Suprapubic skin (tissue), 4 donors: ENCODE measurements around the gene NOB1. TPM values are rescaled to one million over a fixed set of nuclear protein-coding genes. Genes with fewer than 3 reads are reported as not detected.
"Not testable (repeated sequence)": the region's sequence is repeated elsewhere in the genome, so short reads cannot be mapped to it uniquely, and the experiment has no call there.

Source experiments
- DNase-seq, 2 donors: peaks; one replicate each; pipeline ENCODE4 v3.0.0-alpha.2; 2019; ENCODE audit warnings: low spot score in 2 of 2
- H3K27ac ChIP-seq: fragments of 200-600 bp; sonication (generic); one replicate; pipeline ENCODE4 v1.5.1; 2019
- H3K27me3 ChIP-seq: fragments of 200-600 bp; sonication (generic); one replicate; pipeline ENCODE4 v1.5.1; 2019
- H3K36me3 ChIP-seq: fragments of 200-600 bp; sonication (generic); one replicate; pipeline ENCODE4 v1.5.1; 2019
- H3K4me1 ChIP-seq: fragments of 200-600 bp; sonication (generic); one replicate; pipeline ENCODE4 v1.5.1; 2019
- H3K4me3 ChIP-seq: fragments of 200-600 bp; sonication (generic); one replicate; pipeline ENCODE4 v1.5.1; 2019; ENCODE audit warnings: mild to moderate bottlenecking
- H3K9me3 ChIP-seq: fragments of 200-600 bp; sonication (generic); one replicate; pipeline ENCODE4 v1.5.1; 2019
- EP300 ChIP-seq: sonication (generic); formaldehyde crosslinking; IDR thresholded peaks from one replicate; pipeline ENCODE4 v1.6.1; 2017; ENCODE audit warnings: antibody characterized with exemption
- POLR2A ChIP-seq, 2 donors: fragments of 450-650 bp; IDR thresholded peaks; one replicate each; pipeline ENCODE4 v1.6.1; 2017; ENCODE audit warnings: antibody characterized with exemption in 2 of 2, mild to moderate bottlenecking in 2 of 2, moderate library complexity in 2 of 2
- POLR2AphosphoS5 ChIP-seq, 3 donors: sonication (generic); formaldehyde crosslinking; IDR thresholded peaks; one replicate each; pipeline ENCODE4 v1.6.1; 2017; ENCODE audit warnings: antibody characterized with exemption in 3 of 3
- WGBS: methylation state at CpG from one replicate; pipeline ENCODE4 v1.1.5; 2018; 5-methylcytosine and 5-hydroxymethylcytosine counted together
- total RNA-seq, 4 donors: library from RNA; depleted of rRNA; stranded (reverse); fragments of >200 nt; gene quantifications; one replicate each; pipeline ENCODE4 v1.1.0, GENCODE V29; 2016
- TF ChIP-seq, protein P1 (sequence below), 2 donors: fragments of 200-600 bp in 1 of 2; fragments of 450-650 bp in 1 of 2; sonication (generic) in 1 of 2; IDR thresholded peaks; one replicate each; pipeline ENCODE4 v1.5.1; 2016 to 2019; ENCODE audit warnings: antibody characterized with exemption in 2 of 2, mild to moderate bottlenecking in 1 of 2, moderate library complexity in 1 of 2

NOB1 gene
- total RNA-seq, 4 donors from 2014 or later = 45.2 to 62.9 (median 52.1) TPM

DNA sequence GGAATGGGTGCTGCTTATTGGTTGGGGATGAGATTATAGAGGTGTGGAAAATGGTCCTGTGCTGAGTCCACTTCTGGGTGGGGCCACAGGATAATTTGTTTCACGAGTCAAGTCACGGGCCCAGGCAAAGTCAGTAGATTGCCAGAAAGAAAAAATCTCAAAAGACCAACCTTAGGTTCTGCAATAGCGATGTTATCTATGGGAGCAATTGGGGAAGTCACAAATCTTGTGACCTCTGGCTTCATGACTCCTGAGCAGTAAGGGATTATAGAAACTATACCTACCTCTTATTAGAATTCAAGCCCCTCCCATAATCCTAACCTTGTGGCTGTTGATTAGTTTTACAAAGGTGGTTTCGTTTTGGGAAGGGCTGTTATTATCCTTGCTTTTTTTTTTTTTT is 38.8 kb upstream of the NOB1 start:
- no peak overlapping the region for H3K27ac ChIP-seq
- DNase-seq = no peak
- peaks cover 11% of the 10 kb centered on the region for H3K4me1 ChIP-seq
- H3K9me3 ChIP-seq = no peaks in the 10 kb centered on the region
- H3K36me3 ChIP-seq = peaks cover 22% of the 10 kb centered on the region
- WGBS = 85% methylated on average over 4 of the region's 4 CpGs
- no peaks in the 10 kb centered on the region for H3K27me3 ChIP-seq
- no peak for TF ChIP-seq POLR2AphosphoS5 (IDR thresholded peaks at IDR 0.05)
- H3K4me3 ChIP-seq = no peak overlapping the region

DNA sequence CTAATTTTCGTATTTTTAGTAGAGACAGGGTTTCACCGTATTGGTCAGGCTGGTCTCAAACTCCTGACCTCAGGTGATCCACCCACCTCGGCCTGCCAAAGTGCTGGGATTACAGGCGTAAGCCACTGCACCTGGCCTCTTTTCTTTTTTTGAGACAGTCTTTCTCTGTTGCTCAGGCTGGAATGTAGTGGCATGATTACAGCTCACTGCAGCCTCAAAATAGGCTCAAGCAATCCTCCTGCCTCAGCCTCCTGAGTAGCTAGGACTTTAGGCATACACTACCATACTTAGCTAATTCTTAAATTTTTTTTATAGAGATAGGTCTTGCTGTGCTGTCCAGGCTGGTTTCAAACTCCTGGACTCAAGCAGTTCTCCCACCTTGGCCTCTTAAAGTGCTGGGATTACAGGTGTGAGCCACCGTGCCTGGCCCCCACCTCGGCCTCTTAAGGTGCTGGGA is 36.7 kb upstream of the NOB1 start:
- not testable (repeated sequence) for DNase-seq, H3K27ac ChIP-seq, H3K4me1 ChIP-seq, H3K9me3 ChIP-seq, H3K4me3 ChIP-seq, H3K27me3 ChIP-seq
- 97% methylated on average over 6 of the region's 6 CpGs for WGBS
- peaks cover 37% of the 10 kb centered on the region for H3K36me3 ChIP-seq

DNA sequence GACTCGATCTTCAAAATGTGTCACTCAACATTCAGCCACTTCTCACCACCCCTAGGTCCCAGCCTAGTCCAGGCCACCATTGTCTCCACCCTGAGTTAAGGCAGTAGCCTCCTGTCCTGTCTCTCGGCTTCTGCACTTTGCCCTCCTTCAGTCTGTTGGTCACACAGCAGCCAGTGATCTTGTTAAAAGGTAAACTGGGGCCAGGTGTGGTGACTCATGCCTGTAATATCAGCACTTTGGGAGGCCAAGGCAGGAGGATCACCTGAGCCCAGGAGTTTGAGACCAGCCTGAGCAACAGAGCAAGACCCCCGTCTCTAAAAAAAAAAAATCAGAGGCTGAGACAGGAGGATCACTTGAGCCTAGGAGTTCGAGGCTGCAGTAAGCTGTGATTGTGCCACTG is 33.2 kb upstream of the NOB1 start:
- no peak for TF ChIP-seq POLR2AphosphoS5 (IDR thresholded peaks at IDR 0.05)
- TF ChIP-seq, protein P1, sequence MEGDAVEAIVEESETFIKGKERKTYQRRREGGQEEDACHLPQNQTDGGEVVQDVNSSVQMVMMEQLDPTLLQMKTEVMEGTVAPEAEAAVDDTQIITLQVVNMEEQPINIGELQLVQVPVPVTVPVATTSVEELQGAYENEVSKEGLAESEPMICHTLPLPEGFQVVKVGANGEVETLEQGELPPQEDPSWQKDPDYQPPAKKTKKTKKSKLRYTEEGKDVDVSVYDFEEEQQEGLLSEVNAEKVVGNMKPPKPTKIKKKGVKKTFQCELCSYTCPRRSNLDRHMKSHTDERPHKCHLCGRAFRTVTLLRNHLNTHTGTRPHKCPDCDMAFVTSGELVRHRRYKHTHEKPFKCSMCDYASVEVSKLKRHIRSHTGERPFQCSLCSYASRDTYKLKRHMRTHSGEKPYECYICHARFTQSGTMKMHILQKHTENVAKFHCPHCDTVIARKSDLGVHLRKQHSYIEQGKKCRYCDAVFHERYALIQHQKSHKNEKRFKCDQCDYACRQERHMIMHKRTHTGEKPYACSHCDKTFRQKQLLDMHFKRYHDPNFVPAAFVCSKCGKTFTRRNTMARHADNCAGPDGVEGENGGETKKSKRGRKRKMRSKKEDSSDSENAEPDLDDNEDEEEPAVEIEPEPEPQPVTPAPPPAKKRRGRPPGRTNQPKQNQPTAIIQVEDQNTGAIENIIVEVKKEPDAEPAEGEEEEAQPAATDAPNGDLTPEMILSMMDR (IDR thresholded peaks at IDR 0.05) = no peak
- TF ChIP-seq POLR2A (IDR thresholded peaks at IDR 0.05) = no peak
- no peak for TF ChIP-seq EP300
- Histone ChIP-seq H3K9me3 (no peaks in the 10 kb centered on the region), H3K4me3 (no peak overlapping the region), H3K4me1 (no peaks in the 10 kb centered on the region), H3K27me3 (no peaks in the 10 kb centered on the region), H3K36me3 (peaks cover 46% of the 10 kb centered on the region), H3K27ac (no peak overlapping the region)
- WGBS = 96% methylated on average over 4 of the region's 4 CpGs
- DNase-seq = no peak

DNA sequence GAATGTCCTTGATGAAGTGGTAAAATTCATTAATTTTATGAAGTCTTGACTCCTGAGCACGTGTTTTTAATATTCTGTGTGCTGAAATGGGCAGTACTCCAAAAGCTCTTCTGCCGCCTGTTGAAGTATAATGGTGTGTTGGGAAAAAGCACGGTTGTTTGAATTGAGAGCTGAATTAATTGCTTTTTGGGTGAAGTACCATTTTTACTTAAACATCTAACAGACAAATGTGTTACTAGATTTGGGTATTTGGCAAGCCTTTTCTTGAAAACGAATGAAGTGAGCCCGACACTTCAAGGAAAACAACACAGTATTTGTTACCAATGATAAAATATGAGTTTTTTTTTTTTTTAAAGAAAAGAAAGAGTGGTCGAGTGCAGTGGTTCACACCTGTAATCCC is 29.9 kb upstream of the NOB1 start:
- TF ChIP-seq POLR2A (IDR thresholded peaks at IDR 0.05) (no peak), POLR2AphosphoS5 (IDR thresholded peaks at IDR 0.05) (no peak), EP300 (no peak)
- TF ChIP-seq, protein P1 (IDR thresholded peaks at IDR 0.05) = no peak
- H3K36me3 ChIP-seq = peaks cover 33% of the 10 kb centered on the region
- 69% methylated on average over 6 of the region's 6 CpGs for WGBS
- no peaks in the 10 kb centered on the region for H3K9me3 ChIP-seq
- H3K27me3 ChIP-seq = no peaks in the 10 kb centered on the region
- H3K4me1 ChIP-seq = no peaks in the 10 kb centered on the region
- no peak overlapping the region for H3K27ac ChIP-seq
- no peak overlapping the region for H3K4me3 ChIP-seq
- no peak for DNase-seq

DNA sequence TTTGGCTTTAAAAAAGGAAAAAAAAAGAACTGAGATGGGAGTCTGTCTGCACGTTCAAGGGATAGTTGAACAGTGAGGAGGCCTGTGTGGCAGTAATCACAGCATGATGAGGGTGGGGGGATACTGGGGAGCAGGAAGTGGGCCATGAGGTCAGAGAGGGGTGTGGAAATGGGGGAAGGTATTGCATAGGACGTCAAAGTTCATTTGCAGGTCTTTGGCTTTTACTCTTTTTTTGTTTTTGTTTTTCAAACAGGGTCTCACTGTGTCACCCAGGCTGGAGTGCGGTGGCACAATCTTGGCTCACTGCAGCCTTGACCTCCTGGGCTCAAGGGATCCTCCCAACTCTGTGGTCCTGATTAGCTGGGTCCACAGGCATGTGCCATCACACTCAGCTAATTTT is 26.4 kb upstream of the NOB1 start:
- no peak overlapping the region for H3K27ac ChIP-seq
- DNase-seq = no peak
- WGBS = 83% methylated on average over 3 of the region's 3 CpGs
- TF ChIP-seq, protein P1 (IDR thresholded peaks at IDR 0.05) = no peak
- TF ChIP-seq EP300 (no peak), POLR2A (IDR thresholded peaks at IDR 0.05) (no peak), POLR2AphosphoS5 (IDR thresholded peaks at IDR 0.05) (no peak)
- no peaks in the 10 kb centered on the region for H3K9me3 ChIP-seq
- H3K27me3 ChIP-seq = no peaks in the 10 kb centered on the region
- H3K4me3 ChIP-seq = no peak overlapping the region
- H3K4me1 ChIP-seq = no peaks in the 10 kb centered on the region
- peaks cover 9% of the 10 kb centered on the region for H3K36me3 ChIP-seq

DNA sequence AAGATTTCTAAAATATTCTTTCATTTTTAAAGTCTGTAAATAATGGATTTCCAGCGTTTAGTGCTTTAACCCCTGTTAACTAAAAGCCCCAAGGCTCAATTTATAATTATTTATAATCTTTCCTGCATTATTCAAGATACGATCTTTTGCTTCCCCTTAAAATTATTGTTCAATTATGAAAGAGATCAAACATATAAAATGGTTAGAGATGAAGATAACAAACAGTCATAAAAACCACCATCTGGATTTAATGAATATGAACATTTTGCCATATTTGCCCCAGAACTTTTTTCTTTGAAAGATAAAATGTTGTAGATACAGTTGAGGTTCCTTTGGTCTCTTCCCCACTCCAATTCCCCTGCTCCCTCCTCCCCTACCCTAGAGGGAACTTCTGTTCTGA is 25.0 kb upstream of the NOB1 start:
- WGBS = 63% methylated on average over 2 of the region's 2 CpGs
- TF ChIP-seq, protein P1 (IDR thresholded peaks at IDR 0.05) = no peak
- TF ChIP-seq POLR2AphosphoS5 (IDR thresholded peaks at IDR 0.05) (no peak), POLR2A (IDR thresholded peaks at IDR 0.05) (no peak), EP300 (no peak)
- Histone ChIP-seq H3K36me3 (peaks cover 9% of the 10 kb centered on the region), H3K4me1 (no peaks in the 10 kb centered on the region), H3K4me3 (no peak overlapping the region), H3K9me3 (no peaks in the 10 kb centered on the region), H3K27me3 (no peaks in the 10 kb centered on the region), H3K27ac (no peak overlapping the region)
- no peak for DNase-seq
